Uterus (tissue), 4 donors: ENCODE results near the gene ETV4. TPM values are rescaled to one million over a fixed set of nuclear protein-coding genes. Genes with fewer than 3 reads are reported as not detected.

Experiments
- DNase-seq, 2 donors: peaks; one replicate each; pipeline ENCODE4 v3.0.0-alpha.2; 2019 to 2020
- H3K27ac ChIP-seq, 2 donors: fragments of 200-600 bp; sonication (generic); 1 replicate in 1 of 2; 2 replicates in 1 of 2; pipeline ENCODE4 v1.5.1; 2016 to 2018
- H3K27me3 ChIP-seq, 2 donors: fragments of 200-600 bp; sonication (generic); one replicate each; pipeline ENCODE4 v1.5.1; 2018 to 2019; ENCODE audit warnings: control low read depth in 1 of 2
- H3K36me3 ChIP-seq, 2 donors: fragments of 200-600 bp; sonication (generic); one replicate each; pipeline ENCODE4 v1.5.1; 2019; ENCODE audit warnings: control low read depth in 1 of 2
- H3K4me1 ChIP-seq, 2 donors: fragments of 200-600 bp; sonication (generic); one replicate each; pipeline ENCODE4 v1.5.1; 2018 to 2019; ENCODE audit warnings: control low read depth in 1 of 2
- H3K4me3 ChIP-seq, 2 donors: fragments of 200-600 bp; sonication (generic); 1 replicate in 1 of 2; 2 replicates in 1 of 2; pipeline ENCODE4 v1.5.1; 2018 to 2019; ENCODE audit warnings: mild to moderate bottlenecking in 1 of 2
- H3K9me3 ChIP-seq, 2 donors: fragments of 200-600 bp; sonication (generic); one replicate each; pipeline ENCODE4 v1.5.1; 2019; ENCODE audit warnings: control low read depth in 1 of 2
- CTCF ChIP-seq, 4 experiments: fragments of 200-600 bp in 2 of 4; fragments of 450-650 bp in 2 of 4; sonication (generic) in 2 of 4; IDR thresholded peaks; one replicate each; pipeline ENCODE4 v1.5.1; 2016 to 2019; ENCODE audit warnings: antibody characterized with exemption in 4 of 4, mild to moderate bottlenecking in 2 of 4, moderate library complexity in 1 of 4
- POLR2A ChIP-seq, 2 donors: fragments of 450-650 bp; IDR thresholded peaks; one replicate each; pipeline ENCODE4 v1.6.1; 2016; ENCODE audit warnings: antibody characterized with exemption in 2 of 2, mild to moderate bottlenecking in 1 of 2, moderate library complexity in 1 of 2
- intact Hi-C: fragments of 100-400 bp; cut with DNase I; formaldehyde crosslinking; loops from one replicate; pipeline ENCODE4 v1.15.1; 2023; ENCODE audit warnings: low total_unique reads
- total RNA-seq, 4 donors: library from RNA; depleted of rRNA in 3 of 4; stranded (reverse); fragments of >200 nt in 3 of 4; gene quantifications; one replicate each; pipeline versions ENCODE4 v1.1.0 to v1.2.4, GENCODE V29; 2014 to 2023
- donor health status: DM: yes; HTN: yes; CAD: no.

ETV4 gene
- total RNA-seq, 4 donors from 2014 or later: 0.51 to 2.8 (median 2.1) TPM; not detected in 1

- DNase-seq: no peak
- no peak overlapping the region for H3K4me3 ChIP-seq
- no peaks in the 10 kb centered on the region for H3K36me3 ChIP-seq
- H3K27ac ChIP-seq: no peak overlapping the region
- peaks cover 4 to 13% of the 10 kb centered on the region in 2 donors for H3K4me1 ChIP-seq
- H3K27me3 ChIP-seq: no peaks in the 10 kb centered on the region
- intact Hi-C loops: no loop called here
- no peaks in the 10 kb centered on the region for H3K9me3 ChIP-seq
- TF ChIP-seq CTCF (IDR thresholded peaks at IDR 0.05): no peak
- no peak for TF ChIP-seq POLR2A (IDR thresholded peaks at IDR 0.05)
These were observed 2.2 kb downstream of the ETV4 start for GRCh38 chr17:43543771-43544575.

GRCh38 chr17:43543300-43543699 lies 2.8 kb downstream of the ETV4 start:
- no peaks in the 10 kb centered on the region for H3K9me3 ChIP-seq
- no peak for DNase-seq
- no peak overlapping the region for H3K27ac ChIP-seq
- no peaks in the 10 kb centered on the region for H3K27me3 ChIP-seq
- H3K4me1 ChIP-seq: peaks cover 4 to 13% of the 10 kb centered on the region in 2 donors
- H3K36me3 ChIP-seq: no peaks in the 10 kb centered on the region
- no peak overlapping the region for H3K4me3 ChIP-seq
- intact Hi-C loops: no loop called here
- TF ChIP-seq POLR2A (IDR thresholded peaks at IDR 0.05) (no peak), CTCF (IDR thresholded peaks at IDR 0.05) (no peak)

- TF ChIP-seq CTCF (IDR thresholded peaks at IDR 0.05) (no peak), POLR2A (IDR thresholded peaks at IDR 0.05) (no peak)
- Histone ChIP-seq H3K4me3 (no peak overlapping the region), H3K27me3 (no peaks in the 10 kb centered on the region), H3K4me1 (peaks cover 4 to 13% of the 10 kb centered on the region in 2 donors), H3K27ac (no peak overlapping the region), H3K36me3 (no peaks in the 10 kb centered on the region), H3K9me3 (no peaks in the 10 kb centered on the region)
- intact Hi-C loops: no loop called here
- DNase-seq: no peak
These were observed 3.3 kb downstream of the ETV4 start for GRCh38 chr17:43542859-43543258.

- H3K36me3 ChIP-seq: no peaks in the 10 kb centered on the region
- H3K27me3 ChIP-seq: no peaks in the 10 kb centered on the region
- no peak overlapping the region for H3K4me3 ChIP-seq
- no peak overlapping the region for H3K27ac ChIP-seq
- H3K4me1 ChIP-seq: peaks cover 0 to 6% of the 10 kb centered on the region in 2 donors
- no peak for DNase-seq
- intact Hi-C loops: no loop called here
- TF ChIP-seq CTCF (IDR thresholded peaks at IDR 0.05) (no peak), POLR2A (IDR thresholded peaks at IDR 0.05) (no peak)
- no peaks in the 10 kb centered on the region for H3K9me3 ChIP-seq
These were observed 5.1 kb downstream of the ETV4 start for GRCh38 chr17:43540821-43541674.
